ENCODE data around the gene ATP11A.

ATP11A gene

DNA sequence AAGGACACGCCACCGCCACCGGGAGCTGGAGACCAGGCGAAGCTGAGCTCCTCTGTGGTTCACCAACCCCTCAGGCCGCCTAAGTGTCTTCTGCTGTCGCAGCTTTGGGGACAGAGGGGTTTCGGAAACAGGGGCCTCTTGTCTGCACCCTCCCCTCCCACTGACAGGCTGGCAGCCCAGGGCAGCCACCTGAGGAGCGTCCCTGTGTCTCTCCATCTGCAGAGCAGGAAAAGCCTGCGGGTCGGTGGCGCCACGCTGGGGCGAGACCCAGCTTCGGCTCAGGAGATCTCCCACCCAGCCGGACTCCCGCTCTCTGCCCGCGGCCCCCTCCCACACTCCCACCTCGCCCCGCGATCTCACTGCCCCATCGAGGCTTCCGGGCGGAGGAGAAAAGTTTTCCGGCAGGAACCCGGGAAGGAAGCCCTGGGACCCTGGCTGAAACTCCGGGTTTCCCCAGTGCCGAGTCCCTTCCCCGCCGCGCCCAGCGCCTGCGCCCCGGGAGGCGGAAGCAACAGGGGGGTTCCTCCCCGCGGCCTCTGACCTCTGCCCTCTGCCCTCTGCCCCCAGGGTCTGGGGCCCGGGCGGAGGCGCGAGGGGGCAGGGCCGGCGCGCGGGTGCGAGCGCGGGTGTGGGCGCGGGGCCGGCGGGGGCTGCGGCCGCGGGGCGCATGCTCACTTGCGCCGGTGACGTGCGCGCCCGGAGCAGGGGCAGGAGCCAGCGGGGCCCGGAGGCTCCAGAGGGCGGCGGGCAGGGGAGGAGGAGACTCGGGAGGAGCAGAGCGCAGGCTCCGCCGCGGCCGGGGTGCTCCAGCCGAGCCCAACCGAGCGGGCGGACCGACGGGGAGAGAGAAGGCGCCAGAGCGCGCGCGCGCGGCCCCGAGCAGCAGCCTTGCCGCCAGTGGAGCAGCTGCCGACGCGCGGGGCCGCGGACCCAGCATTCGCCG, at the start of gene ATP11A:
Gene ATP11A (plus strand): TSS at position 736 of the 943 bp plus-strand sequence. CDS start 379 bp downstream, outside the sequence.
- DNase-seq (ENCODE audit: low read depth in 1 of 2, low spot score in 1 of 2) = peak; percentile 60 to 69

GRCh38 chr13:112641456-112642089, 48.3 kb upstream of the ATP11A start:
- no peak for DNase-seq (ENCODE audit: low read depth in 1 of 2, low spot score in 1 of 2)

DNA sequence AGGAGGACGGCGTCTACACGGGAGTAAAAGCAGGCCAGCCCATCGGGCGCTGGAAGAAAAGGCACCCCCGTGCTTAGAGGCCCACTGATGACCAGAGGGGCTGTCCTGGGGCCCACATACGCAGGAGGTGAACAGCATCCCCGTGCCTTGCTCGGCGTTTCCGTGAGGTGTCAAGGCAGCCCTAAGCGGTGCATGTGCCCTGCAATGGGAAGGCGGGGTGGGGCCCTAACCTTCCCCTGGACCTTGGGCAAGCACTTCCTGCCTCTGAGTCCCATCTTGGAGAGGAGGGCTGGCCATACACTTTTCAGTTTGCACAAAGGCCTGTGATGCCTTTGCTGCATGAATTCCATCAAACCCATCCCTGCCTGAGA, 47.8 kb upstream of the ATP11A start:
- no peak for DNase-seq (ENCODE audit: low read depth in 1 of 2, low spot score in 1 of 2)

GRCh38 chr13:112643759-112644459, 45.9 kb upstream of the ATP11A start:
- DNase-seq (ENCODE audit: low read depth in 1 of 2, low spot score in 1 of 2) = no peak

- no peak for DNase-seq (ENCODE audit: low read depth in 1 of 2, low spot score in 1 of 2)
Measured at GRCh38 chr13:112645327-112645914, 44.4 kb upstream of the ATP11A start.

- no peak for DNase-seq (ENCODE audit: low read depth in 1 of 2, low spot score in 1 of 2)
Measured at GRCh38 chr13:112647256-112647655, 42.6 kb upstream of the ATP11A start.

DNA sequence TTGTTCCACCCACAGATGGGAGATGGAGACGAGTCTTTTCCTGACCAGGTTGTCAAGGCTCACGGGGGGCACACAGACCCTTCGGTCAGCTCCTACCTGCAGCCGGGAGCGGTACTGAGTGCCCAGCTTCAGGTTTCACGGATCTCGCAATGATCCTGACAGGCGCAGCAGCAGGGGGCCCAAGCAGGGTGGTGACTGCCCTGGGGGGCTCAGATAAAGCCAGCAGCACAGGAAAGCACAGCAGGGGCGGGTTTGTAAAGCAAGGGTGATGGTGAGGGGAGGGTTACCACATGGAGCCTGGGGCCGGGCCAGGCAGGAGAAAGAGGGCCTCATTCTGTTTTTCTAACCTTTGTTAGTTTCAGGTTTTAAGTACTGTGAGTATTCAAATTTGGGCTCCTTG, 41.7 kb upstream of the ATP11A start:
- DNase-seq (ENCODE audit: low read depth in 1 of 2, low spot score in 1 of 2) = no peak

DNA sequence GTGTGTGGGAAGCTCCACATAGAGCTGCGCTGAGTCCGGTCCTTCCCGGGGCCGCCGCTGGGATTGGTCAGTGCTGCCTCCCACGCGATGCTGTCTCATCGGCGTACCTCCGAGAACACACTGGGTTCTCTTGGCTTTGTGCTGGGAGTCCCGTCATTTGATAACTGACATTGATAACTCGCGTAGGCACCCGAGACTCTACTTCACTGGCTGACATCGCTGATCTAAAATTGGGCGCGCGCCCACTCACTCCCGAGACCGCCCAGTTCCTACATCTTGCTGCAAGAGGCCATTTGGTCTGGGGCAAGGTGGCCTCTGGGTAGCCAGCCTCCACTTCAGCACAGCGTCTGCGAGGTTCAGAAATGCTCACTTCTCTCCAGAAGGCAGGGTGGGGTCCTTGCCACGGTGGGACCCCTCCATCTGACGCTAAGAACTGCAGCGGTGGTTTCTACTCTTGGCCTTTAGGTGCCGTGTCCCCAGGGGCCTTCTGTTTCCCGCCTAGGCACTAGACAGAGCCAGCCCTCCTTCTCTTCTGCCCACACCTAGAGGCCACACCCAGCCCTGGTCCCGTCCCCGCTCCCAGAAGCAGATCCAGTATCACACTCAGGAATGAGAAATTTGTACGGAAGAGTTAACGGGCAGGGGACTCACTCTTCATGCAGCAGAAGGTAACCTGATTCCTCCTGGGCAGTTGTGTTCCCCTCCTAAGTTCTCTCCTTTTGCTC, 40.7 kb upstream of the ATP11A start:
- no peak for DNase-seq (ENCODE audit: low read depth in 1 of 2, low spot score in 1 of 2)

- no peak for DNase-seq (ENCODE audit: low read depth in 1 of 2, low spot score in 1 of 2)
Measured at GRCh38 chr13:112651311-112651710, 38.5 kb upstream of the ATP11A start.

DNA sequence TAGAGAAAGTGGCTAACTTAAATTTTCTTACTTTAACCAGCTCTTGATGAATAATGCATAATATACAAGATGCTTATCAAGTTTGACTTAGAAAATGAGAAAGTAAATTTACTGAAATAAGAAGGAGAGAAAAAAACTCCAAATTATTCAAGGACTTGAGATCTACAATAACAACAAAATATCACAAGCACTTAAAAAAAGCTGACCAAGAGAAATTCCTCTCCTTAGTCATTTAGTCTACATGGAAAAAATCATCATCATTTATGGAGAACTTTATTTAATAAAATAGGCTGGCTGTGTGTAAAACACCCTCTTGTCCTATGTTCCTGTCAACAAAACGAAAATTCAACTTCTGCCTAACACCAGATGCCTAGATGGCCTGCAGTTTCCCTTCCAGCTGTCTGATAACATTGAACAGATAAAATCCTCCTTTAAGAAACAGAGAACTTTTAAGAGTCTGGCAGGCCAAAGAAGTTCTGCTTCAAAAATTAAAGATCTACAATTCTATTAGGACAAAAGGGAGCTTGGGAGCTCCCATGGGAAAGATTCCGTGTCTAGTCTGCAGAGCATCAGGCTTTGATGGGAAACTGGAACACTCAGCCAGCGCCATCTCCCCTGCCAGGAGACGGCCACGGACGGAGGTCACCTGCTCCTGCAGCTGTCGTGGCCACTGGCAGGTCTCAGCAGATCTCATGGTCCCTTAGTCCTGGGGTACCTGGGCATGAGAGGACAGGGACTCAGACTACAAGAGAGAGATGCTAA, 37.9 kb upstream of the ATP11A start:
- DNase-seq (ENCODE audit: low read depth in 1 of 2, low spot score in 1 of 2) = no peak

- no peak for DNase-seq (ENCODE audit: low read depth in 1 of 2, low spot score in 1 of 2)
Measured at GRCh38 chr13:112652512-112653070, 37.2 kb upstream of the ATP11A start.

- DNase-seq (ENCODE audit: low read depth in 1 of 2, low spot score in 1 of 2) = no peak
Measured at GRCh38 chr13:112653071-112653470, 36.8 kb upstream of the ATP11A start.

DNA sequence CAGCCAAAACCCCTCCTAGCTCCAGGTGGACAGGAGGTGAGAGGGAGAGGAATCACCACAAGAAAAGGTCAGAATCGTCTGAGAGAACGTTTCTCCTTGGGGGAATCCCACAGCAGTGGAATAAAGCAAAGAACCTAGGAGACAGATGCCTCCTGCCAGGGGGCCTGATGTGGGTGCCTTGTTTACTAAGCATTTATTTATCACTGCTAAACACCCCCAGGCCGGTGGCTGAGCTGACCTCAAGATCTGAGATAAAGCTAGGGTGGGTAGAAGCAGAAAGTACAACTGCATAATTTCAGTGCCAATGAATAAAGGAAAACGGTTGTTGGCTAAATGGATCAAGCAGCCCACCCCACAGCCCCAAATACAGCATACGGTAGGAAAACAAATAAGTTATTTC, 33.9 kb upstream of the ATP11A start:
- no peak for DNase-seq (ENCODE audit: low read depth in 1 of 2, low spot score in 1 of 2)

DNA sequence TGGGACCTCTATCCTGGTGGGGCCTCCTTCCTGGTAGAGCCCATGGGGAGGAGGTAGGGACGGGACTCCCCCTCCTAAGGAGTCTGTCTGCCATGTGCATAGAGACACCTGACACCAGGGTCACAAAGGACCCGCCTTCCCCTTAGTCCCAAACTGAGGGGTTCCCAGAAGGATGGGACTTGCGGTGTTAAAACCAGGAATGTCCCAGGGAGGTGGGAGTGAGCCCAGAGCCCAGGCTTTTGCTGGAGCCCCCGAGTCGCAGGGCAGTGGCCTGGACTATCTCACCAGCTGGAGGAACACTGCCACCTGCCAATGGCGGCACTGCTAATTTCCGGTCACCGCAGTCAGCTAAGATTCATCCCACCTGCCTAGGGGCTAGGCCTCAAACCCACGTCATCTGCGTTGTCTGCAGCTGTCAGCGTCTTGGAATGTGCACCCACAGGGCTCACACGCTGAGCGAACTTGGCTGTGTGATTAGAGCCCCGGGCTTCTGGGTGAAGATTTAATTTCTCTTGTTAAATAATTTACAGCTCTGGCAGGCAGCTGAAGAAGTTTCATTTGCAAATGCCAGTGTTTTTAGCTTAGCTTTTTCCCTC, 31.9 kb upstream of the ATP11A start:
- no peak for DNase-seq (ENCODE audit: low read depth in 1 of 2, low spot score in 1 of 2)

GRCh38 chr13:112658808-112659207, 31.0 kb upstream of the ATP11A start:
- DNase-seq (ENCODE audit: low read depth in 1 of 2, low spot score in 1 of 2) = no peak

- no peak for DNase-seq (ENCODE audit: low read depth in 1 of 2, low spot score in 1 of 2)
Measured at GRCh38 chr13:112661291-112661690, 28.5 kb upstream of the ATP11A start.

GRCh38 chr13:112664501-112665203, 25.2 kb upstream of the ATP11A start:
- DNase-seq (ENCODE audit: low read depth in 1 of 2, low spot score in 1 of 2) = no peak

GRCh38 chr13:112668924-112669323, 20.9 kb upstream of the ATP11A start:
- no peak for DNase-seq (ENCODE audit: low read depth in 1 of 2, low spot score in 1 of 2)
